ENCODE results near the gene RNF225. TPM values are rescaled to one million over a fixed set of nuclear protein-coding genes. Genes with fewer than 3 reads are reported as not detected.

RNF225 gene
- total and polyA plus RNA-seq, 2 donors (not counting 3 experiments of a cell fraction or from before 2014, with no cell fraction given): 0.58 TPM; not detected in 1

DNA sequence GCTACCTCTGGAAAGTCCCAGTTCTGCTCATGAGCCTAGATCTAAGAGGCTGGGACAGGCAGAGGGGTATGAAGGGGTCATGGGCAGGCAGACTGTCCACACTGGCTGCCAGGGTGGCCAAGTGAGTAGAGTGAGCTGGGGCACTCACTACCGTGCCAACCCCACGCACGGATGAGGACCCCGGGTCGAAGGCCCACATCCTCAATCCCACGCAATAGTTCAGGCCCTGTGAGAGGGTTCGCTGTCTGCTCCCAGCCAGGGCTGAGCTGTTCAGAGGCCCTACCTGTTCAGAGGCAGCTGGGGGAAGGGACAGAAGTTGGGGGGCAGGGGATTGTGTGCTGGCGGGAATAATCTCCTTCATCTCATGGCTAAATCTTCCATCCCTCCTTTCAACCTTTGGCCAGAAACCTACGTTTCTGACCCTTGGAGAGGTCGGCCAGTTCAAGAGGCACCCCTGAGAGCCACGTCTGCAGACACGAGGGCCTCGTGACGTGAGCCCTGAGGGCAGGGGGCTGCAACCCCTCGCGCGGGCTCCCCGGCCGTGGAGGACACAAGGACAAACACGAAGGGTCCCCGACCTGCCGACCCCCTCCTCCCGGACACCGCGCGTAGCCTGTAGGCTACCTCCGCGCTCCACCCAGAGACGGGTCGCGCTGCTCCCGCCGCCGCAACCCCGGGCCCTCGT, 9.4 kb upstream of the RNF225 start:
- no peaks in the 10 kb centered on the region for H3K9me1 ChIP-seq (replicated peaks; ENCODE audit: control insufficient read depth, extremely low read depth, insufficient read depth, low read length)
- CTCF ChIA-PET: no interaction called here
- H3K36me3 ChIP-seq (ENCODE audit: control insufficient read depth in 2 of 2, extremely low read depth in 1 of 2, insufficient read depth in 2 of 2, low read length in 2 of 2): peaks cover 0 to 5% of the 10 kb centered on the region in 2 experiments
- peak overlapping the region; percentile 42 to 93 (median 67) for H3K4me3 ChIP-seq (replicated peaks in 1 of 3; ENCODE audit: insufficient read depth in 1 of 3, low read depth in 1 of 3, low read length in 3 of 3)
- peak overlapping the region; percentile 91 for H3K9ac ChIP-seq (replicated peaks; ENCODE audit: extremely low read depth, insufficient read depth, low read length)
- peak overlapping the region; percentile 66 for H2AFZ ChIP-seq (ENCODE audit: low read depth, low read length)
- H3K27me3 ChIP-seq (ENCODE audit: control insufficient read depth in 2 of 2, insufficient read depth in 2 of 2, low read length in 2 of 2): no peaks in the 10 kb centered on the region
- BruUV-seq (replicated peaks): no TSS peak
- peak overlapping the region; percentile 76 for H3K4me2 ChIP-seq (ENCODE audit: insufficient read depth, low read length)
- no peak for FAIRE-seq
- no peak for DNase-seq (ENCODE audit: low read depth, low spot score)
- peaks cover 17% of the 10 kb centered on the region for H3K4me1 ChIP-seq (ENCODE audit: control insufficient read depth, extremely low read depth, insufficient read depth, low read length)
- peak overlapping the region; percentile 88 for H3K27ac ChIP-seq (ENCODE audit: insufficient read depth, low read depth, low read length)
- TF ChIP-seq POLR2AphosphoS5 (IDR thresholded peaks at IDR 0.05; ENCODE audit: insufficient read depth, low read depth, low read length): no peak
- TF ChIP-seq, protein P1, sequence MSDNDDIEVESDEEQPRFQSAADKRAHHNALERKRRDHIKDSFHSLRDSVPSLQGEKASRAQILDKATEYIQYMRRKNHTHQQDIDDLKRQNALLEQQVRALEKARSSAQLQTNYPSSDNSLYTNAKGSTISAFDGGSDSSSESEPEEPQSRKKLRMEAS (IDR thresholded peaks at IDR 0.05; ENCODE audit: insufficient read depth, insufficient read length): no peak
- TF ChIP-seq MYC (IDR thresholded peaks at IDR 0.05; ENCODE audit: low read depth, low read length): no peak
- no peak for TF ChIP-seq JUN (IDR thresholded peaks at IDR 0.05; ENCODE audit: borderline replicate concordance, insufficient read depth, insufficient read length, low read depth)
- no peak for TF ChIP-seq FOS (IDR thresholded peaks at IDR 0.05; ENCODE audit: borderline replicate concordance, insufficient read depth, low read length)
- TF ChIP-seq POLR2A (IDR thresholded peaks at IDR 0.05; ENCODE audit: low read depth, low read length): no peak
- no peak for TF ChIP-seq GATA2 (IDR thresholded peaks at IDR 0.05; ENCODE audit: insufficient read depth, insufficient read length, low read depth, low read length)
- no peak for TF ChIP-seq EZH2 (IDR thresholded peaks at IDR 0.05; ENCODE audit: borderline replicate concordance, low read depth, low read length, severe bottlenecking)
- no peak for TF ChIP-seq CTCF (IDR thresholded peaks at IDR 0.05; ENCODE audit: extremely low read depth in 1 of 2, insufficient read depth in 1 of 2, low read depth in 1 of 2, low read length in 2 of 2)
- dilution Hi-C loops (cut with MboI; ENCODE audit: extremely low pct_ligation_motif_present, low sequenced_read_pairs): no loop called here
- POLR2A ChIA-PET: no interaction called here
- no peaks in the 10 kb centered on the region for H3K9me3 ChIP-seq (replicated peaks; ENCODE audit: control insufficient read depth, insufficient read depth, low read length)
- intact Hi-C loops (cut with micrococcal nuclease): loop anchor here (2.0 kb wide), 1 partner anchor 15 kb away; no protein-coding TSS in a partner anchor
- peaks cover 2% of the 10 kb centered on the region for H4K20me1 ChIP-seq (replicated peaks; ENCODE audit: control insufficient read depth, extremely low read depth, insufficient read depth, low read length)
- H3K79me2 ChIP-seq (ENCODE audit: control insufficient read depth, insufficient read depth, low read length): peaks cover 32% of the 10 kb centered on the region

Measured in endothelial cell of umbilical vein (primary cell).